Measurements from ENCODE around the gene B4GALNT4. TPM values are rescaled to one million over a fixed set of nuclear protein-coding genes. Genes with fewer than 3 reads are reported as not detected.

The B4GALNT4 gene
- total and polyA plus RNA-seq, 4 donors: 0.15 to 0.42 (median 0.42) TPM; not detected in 1

GRCh38 chr11:340539-341512 lies 28.5 kb upstream of the B4GALNT4 start:
- no peaks in the 10 kb centered on the region for H3K9me3 ChIP-seq (ENCODE audit: control insufficient read depth in 4 of 4, low read length in 3 of 4)
- no peak overlapping the region for H3K27ac ChIP-seq (ENCODE audit: low read depth in 1 of 2, low read length in 2 of 2)
- H3K36me3 ChIP-seq (ENCODE audit: control insufficient read depth in 4 of 4, insufficient read depth in 3 of 4, low read depth in 1 of 4, low read length in 3 of 4): no peaks in the 10 kb centered on the region
- no peak overlapping the region for H3K4me3 ChIP-seq (ENCODE audit: low read depth in 1 of 3, low read length in 3 of 3)
- no peaks in the 10 kb centered on the region for H3K27me3 ChIP-seq (ENCODE audit: control insufficient read depth in 4 of 4, insufficient read depth in 4 of 4, low read length in 3 of 4)
- no peak overlapping the region for H3K9ac ChIP-seq (ENCODE audit: low read depth in 1 of 2, low read length in 2 of 2)
- H3K4me1 ChIP-seq (ENCODE audit: control insufficient read depth in 4 of 4, insufficient read depth in 4 of 4, low read length in 3 of 4): peaks cover 0 to 3% (median 1%) of the 10 kb centered on the region in 4 donors
- WGBS: 88% methylated on average over 5 of the region's 5 CpGs
- DNase-seq (ENCODE audit: low spot score): no peak
- TF ChIP-seq CTCF (IDR thresholded peaks at IDR 0.05; ENCODE audit: low read depth, low read length, missing input control) (no peak), GABPA (IDR thresholded peaks at IDR 0.05 in 1 of 2, conservative IDR thresholded peaks at IDR 0.05 in 1 of 2) (no peak), ATF3 (IDR thresholded peaks at IDR 0.05) (no peak), FOXA2 (IDR thresholded peaks at IDR 0.05) (no peak), HNF4G (IDR thresholded peaks at IDR 0.05) (no peak), TAF1 (conservative IDR thresholded peaks at IDR 0.05) (no peak), RXRA (IDR thresholded peaks at IDR 0.05) (no peak), JUND (IDR thresholded peaks at IDR 0.05) (no peak), RAD21 (IDR thresholded peaks at IDR 0.05) (no peak), YY1 (IDR thresholded peaks at IDR 0.05) (no peak), FOXA1 (IDR thresholded peaks at IDR 0.05) (no peak), EGR1 (IDR thresholded peaks at IDR 0.05; ENCODE audit: low read depth in 2 of 2) (no peak), SP1 (IDR thresholded peaks at IDR 0.05) (no peak), HNF4A (conservative IDR thresholded peaks at IDR 0.05) (no peak), MAX (IDR thresholded peaks at IDR 0.05) (no peak), NR2F2 (IDR thresholded peaks at IDR 0.05) (no peak)
- TF ChIP-seq, protein P1, sequence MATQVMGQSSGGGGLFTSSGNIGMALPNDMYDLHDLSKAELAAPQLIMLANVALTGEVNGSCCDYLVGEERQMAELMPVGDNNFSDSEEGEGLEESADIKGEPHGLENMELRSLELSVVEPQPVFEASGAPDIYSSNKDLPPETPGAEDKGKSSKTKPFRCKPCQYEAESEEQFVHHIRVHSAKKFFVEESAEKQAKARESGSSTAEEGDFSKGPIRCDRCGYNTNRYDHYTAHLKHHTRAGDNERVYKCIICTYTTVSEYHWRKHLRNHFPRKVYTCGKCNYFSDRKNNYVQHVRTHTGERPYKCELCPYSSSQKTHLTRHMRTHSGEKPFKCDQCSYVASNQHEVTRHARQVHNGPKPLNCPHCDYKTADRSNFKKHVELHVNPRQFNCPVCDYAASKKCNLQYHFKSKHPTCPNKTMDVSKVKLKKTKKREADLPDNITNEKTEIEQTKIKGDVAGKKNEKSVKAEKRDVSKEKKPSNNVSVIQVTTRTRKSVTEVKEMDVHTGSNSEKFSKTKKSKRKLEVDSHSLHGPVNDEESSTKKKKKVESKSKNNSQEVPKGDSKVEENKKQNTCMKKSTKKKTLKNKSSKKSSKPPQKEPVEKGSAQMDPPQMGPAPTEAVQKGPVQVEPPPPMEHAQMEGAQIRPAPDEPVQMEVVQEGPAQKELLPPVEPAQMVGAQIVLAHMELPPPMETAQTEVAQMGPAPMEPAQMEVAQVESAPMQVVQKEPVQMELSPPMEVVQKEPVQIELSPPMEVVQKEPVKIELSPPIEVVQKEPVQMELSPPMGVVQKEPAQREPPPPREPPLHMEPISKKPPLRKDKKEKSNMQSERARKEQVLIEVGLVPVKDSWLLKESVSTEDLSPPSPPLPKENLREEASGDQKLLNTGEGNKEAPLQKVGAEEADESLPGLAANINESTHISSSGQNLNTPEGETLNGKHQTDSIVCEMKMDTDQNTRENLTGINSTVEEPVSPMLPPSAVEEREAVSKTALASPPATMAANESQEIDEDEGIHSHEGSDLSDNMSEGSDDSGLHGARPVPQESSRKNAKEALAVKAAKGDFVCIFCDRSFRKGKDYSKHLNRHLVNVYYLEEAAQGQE (IDR thresholded peaks at IDR 0.05): no peak
- TF ChIP-seq, protein P2, sequence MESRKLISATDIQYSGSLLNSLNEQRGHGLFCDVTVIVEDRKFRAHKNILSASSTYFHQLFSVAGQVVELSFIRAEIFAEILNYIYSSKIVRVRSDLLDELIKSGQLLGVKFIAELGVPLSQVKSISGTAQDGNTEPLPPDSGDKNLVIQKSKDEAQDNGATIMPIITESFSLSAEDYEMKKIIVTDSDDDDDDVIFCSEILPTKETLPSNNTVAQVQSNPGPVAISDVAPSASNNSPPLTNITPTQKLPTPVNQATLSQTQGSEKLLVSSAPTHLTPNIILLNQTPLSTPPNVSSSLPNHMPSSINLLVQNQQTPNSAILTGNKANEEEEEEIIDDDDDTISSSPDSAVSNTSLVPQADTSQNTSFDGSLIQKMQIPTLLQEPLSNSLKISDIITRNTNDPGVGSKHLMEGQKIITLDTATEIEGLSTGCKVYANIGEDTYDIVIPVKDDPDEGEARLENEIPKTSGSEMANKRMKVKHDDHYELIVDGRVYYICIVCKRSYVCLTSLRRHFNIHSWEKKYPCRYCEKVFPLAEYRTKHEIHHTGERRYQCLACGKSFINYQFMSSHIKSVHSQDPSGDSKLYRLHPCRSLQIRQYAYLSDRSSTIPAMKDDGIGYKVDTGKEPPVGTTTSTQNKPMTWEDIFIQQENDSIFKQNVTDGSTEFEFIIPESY (IDR thresholded peaks at IDR 0.05): no peak
